KMS-11 (cell line): Measurements from ENCODE around the gene CLK3.

ENCODE experiments used
- H2AFZ ChIP-seq: fragments of 200-600 bp; sonication (generic); 2 replicates; pipeline ENCODE4 v1.6.1; 2016; ENCODE audit warnings: antibody characterized with exemption, mixed run types, low read depth
- H3K27ac ChIP-seq: fragments of 200-600 bp; sonication (generic); 2 replicates; pipeline ENCODE4 v1.6.1; 2016; ENCODE audit warnings: mild to moderate bottlenecking, mixed run types
- H3K27me3 ChIP-seq: fragments of 200-600 bp; sonication (generic); 2 replicates; pipeline ENCODE4 v1.6.1; 2017; ENCODE audit warnings: mild to moderate bottlenecking, low read depth, mixed run types, moderate library complexity; ENCODE audit not compliant: insufficient read depth
- H3K36me3 ChIP-seq: fragments of 200-600 bp; sonication (generic); 2 replicates; pipeline ENCODE4 v1.6.1; 2017; ENCODE audit warnings: mild to moderate bottlenecking, mixed run types; ENCODE audit not compliant: insufficient read depth
- H3K4me1 ChIP-seq: fragments of 200-600 bp; sonication (generic); 2 replicates; pipeline ENCODE4 v1.6.1; 2016; ENCODE audit warnings: mild to moderate bottlenecking, low read depth, mixed run types; ENCODE audit not compliant: poor library complexity, severe bottlenecking
- H3K4me2 ChIP-seq: fragments of 200-600 bp; sonication (generic); 2 replicates; pipeline ENCODE4 v1.7.0; 2016; ENCODE audit warnings: mild to moderate bottlenecking, mixed run types
- H3K4me3 ChIP-seq: fragments of 200-600 bp; sonication (generic); IDR thresholded peaks from 2 replicates; pipeline ENCODE4 v1.6.1; 2017; ENCODE audit warnings: low read depth, low read length, mixed read lengths; ENCODE audit not compliant: insufficient read depth
- H3K79me2 ChIP-seq: fragments of 200-600 bp; sonication (generic); 2 replicates; pipeline ENCODE4 v1.6.1; 2016; ENCODE audit warnings: low read depth, mixed run types; ENCODE audit not compliant: insufficient read depth
- H3K9ac ChIP-seq: fragments of 200-600 bp; sonication (generic); 2 replicates; pipeline ENCODE4 v1.6.1; 2016; ENCODE audit warnings: mild to moderate bottlenecking, mixed run types
- H4K20me1 ChIP-seq: fragments of 200-600 bp; sonication (generic); 2 replicates; pipeline ENCODE4 v1.6.1; 2016; ENCODE audit warnings: mild to moderate bottlenecking, mixed run types; ENCODE audit not compliant: insufficient read depth
- TF ChIP-seq, protein P1 (sequence below): fragments of 200-600 bp; sonication (generic); conservative IDR thresholded peaks from 2 replicates; pipeline ENCODE4 v1.6.1; 2017; ENCODE audit warnings: low read depth, mild to moderate bottlenecking, antibody characterized with exemption, low read length, moderate library complexity, mixed read lengths

CLK3 gene

GRCh38 chr15:74573987-74574386 lies 41.6 kb upstream of the CLK3 start:
- H3K27me3 ChIP-seq = no peaks in the 10 kb centered on the region
- peaks cover 3% of the 10 kb centered on the region; the same call in 1 of the 2 replicates for H3K36me3 ChIP-seq
- TF ChIP-seq, protein P1, sequence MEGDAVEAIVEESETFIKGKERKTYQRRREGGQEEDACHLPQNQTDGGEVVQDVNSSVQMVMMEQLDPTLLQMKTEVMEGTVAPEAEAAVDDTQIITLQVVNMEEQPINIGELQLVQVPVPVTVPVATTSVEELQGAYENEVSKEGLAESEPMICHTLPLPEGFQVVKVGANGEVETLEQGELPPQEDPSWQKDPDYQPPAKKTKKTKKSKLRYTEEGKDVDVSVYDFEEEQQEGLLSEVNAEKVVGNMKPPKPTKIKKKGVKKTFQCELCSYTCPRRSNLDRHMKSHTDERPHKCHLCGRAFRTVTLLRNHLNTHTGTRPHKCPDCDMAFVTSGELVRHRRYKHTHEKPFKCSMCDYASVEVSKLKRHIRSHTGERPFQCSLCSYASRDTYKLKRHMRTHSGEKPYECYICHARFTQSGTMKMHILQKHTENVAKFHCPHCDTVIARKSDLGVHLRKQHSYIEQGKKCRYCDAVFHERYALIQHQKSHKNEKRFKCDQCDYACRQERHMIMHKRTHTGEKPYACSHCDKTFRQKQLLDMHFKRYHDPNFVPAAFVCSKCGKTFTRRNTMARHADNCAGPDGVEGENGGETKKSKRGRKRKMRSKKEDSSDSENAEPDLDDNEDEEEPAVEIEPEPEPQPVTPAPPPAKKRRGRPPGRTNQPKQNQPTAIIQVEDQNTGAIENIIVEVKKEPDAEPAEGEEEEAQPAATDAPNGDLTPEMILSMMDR = no peak
- H3K4me1 ChIP-seq = peaks cover 67% of the 10 kb centered on the region
- H3K27ac ChIP-seq = peak overlapping the region; percentile 83
- H3K9ac ChIP-seq = no peak overlapping the region
- peaks cover 40% of the 10 kb centered on the region for H3K79me2 ChIP-seq
- H2AFZ ChIP-seq = no peak overlapping the region
- no peak overlapping the region for H3K4me3 ChIP-seq
- H3K4me2 ChIP-seq = peak overlapping the region; percentile 67; the same call in 1 of the 2 replicates
- no peaks in the 10 kb centered on the region for H4K20me1 ChIP-seq

DNA sequence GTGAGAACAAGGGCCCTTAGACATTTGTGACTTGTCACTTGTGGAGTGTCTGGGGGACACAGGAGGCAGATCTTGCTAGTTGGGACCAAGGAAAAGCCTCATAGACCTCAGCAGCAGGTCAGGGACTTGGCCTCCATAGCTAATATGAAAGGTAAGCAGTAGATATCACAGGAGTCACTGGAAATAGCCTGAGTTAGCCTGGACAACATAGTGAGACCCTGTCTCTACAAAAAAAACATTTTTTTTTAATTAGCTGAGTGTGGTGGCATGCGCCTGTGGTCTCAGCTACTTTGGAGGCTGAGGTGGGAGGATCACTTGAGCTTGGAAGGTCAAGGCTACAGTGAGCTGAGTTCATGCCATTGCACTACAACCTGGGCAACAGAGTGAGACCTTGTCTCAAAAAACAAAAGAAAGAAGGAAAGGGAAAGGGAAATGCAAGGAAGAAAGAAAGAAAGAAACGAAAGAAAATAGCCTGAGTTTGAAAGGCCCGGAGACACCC lies 37.1 kb upstream of the CLK3 start:
- H3K4me3 ChIP-seq = no peak overlapping the region
- H3K4me1 ChIP-seq = peaks cover 38% of the 10 kb centered on the region
- peaks cover 37% of the 10 kb centered on the region for H3K79me2 ChIP-seq
- no peaks in the 10 kb centered on the region for H4K20me1 ChIP-seq
- H2AFZ ChIP-seq = no peak overlapping the region
- no peak overlapping the region for H3K27ac ChIP-seq
- H3K4me2 ChIP-seq = no peak overlapping the region
- H3K36me3 ChIP-seq = no peaks in the 10 kb centered on the region; the same call in 1 of the 2 replicates
- H3K9ac ChIP-seq = no peak overlapping the region
- TF ChIP-seq, protein P1 = no peak
- no peaks in the 10 kb centered on the region for H3K27me3 ChIP-seq

DNA sequence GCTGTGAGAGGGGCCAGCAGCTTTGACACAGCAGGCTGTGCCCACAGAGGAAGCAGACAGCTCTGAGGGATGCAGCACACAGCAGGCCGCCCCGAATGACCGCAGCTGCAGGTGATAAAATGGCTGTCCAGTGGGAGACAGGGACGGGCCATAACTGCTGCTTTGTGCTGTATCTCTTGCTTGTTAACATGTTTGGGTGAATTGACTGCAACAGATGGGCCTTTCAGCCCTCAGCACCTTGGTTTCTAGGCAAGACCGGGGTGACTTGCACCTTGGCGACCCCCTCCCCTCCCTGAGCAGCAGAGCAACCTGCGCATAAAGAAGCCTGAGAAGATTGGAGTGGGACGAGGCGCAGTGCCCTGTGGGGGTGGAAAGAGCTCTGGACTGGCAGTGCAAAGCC lies 36.6 kb upstream of the CLK3 start:
- Histone ChIP-seq H3K79me2 (peaks cover 37% of the 10 kb centered on the region), H3K27me3 (no peaks in the 10 kb centered on the region), H3K4me3 (no peak overlapping the region), H3K36me3 (no peaks in the 10 kb centered on the region; the same call in 1 of the 2 replicates), H4K20me1 (no peaks in the 10 kb centered on the region), H3K4me1 (peaks cover 33% of the 10 kb centered on the region), H3K9ac (no peak overlapping the region), H3K27ac (no peak overlapping the region), H3K4me2 (no peak overlapping the region), H2AFZ (no peak overlapping the region)
- TF ChIP-seq, protein P1 = no peak

DNA sequence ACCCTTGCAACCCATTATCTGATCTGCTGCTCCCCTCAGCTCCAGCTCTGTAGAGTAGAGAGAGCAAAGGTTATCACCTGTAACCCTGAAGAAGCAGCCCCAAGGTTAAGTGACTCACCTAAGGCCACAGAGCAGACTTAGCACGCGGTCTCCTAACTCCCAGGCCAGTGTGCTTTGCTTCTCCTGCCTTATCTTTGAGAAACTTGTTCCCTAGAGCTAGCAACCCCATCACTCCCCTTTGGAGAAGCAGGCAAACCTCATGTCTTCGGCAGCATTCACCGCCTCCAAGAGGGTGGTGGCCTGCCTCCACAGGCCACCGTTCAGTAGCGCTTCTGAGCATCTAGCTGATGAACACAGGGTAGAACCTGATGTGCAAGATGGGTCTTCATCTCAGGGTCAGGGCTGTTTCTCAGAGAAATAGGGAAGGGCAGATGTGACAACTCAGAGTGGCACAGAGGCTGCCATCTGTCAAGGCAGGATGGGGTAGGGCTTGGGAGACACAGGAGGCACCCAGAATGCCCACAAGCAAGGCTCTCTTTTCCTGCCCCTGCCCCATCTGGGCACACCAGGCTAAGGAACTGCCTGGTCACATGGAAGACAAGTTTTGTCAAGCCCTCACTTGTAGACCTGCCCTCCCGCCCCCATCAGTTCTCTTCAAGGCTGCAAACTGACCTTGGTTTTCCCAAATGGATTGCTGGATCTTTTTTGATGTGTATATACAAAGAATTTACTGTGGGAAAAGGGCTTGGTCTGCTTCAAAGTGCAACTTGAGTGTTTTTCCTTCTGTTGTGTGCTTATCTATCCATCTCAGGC lies 34.9 kb upstream of the CLK3 start:
- Histone ChIP-seq H3K9ac (no peak overlapping the region), H3K36me3 (no peaks in the 10 kb centered on the region; the same call in 1 of the 2 replicates), H3K27me3 (no peaks in the 10 kb centered on the region)

More for the DNA sequence above, 34.9 kb upstream of the CLK3 start:
- Histone ChIP-seq H4K20me1 (no peaks in the 10 kb centered on the region), H3K27ac (no peak overlapping the region), H3K79me2 (peaks cover 37% of the 10 kb centered on the region), H3K4me3 (no peak overlapping the region), H2AFZ (no peak overlapping the region), H3K4me1 (peaks cover 16% of the 10 kb centered on the region), H3K4me2 (no peak overlapping the region)
- TF ChIP-seq, protein P1 = no peak
